MM.1S (cell line): ENCODE results near the gene CYSLTR2.

Experiments
- DNase-seq: peaks from one replicate; pipeline ENCODE4 v3.0.0-alpha.2; 2015
- H2AFZ ChIP-seq: fragments of 300-600 bp; sonication (generic); 2 replicates; pipeline ENCODE4 v1.6.0; 2016; ENCODE audit warnings: antibody characterized with exemption, low read length
- H3F3A ChIP-seq: fragments of 300-600 bp; sonication (generic); 2 replicates; pipeline ENCODE4 v1.6.1; 2016; ENCODE audit warnings: mild to moderate bottlenecking, antibody characterized with exemption, low read length, moderate library complexity, mixed read lengths; ENCODE audit not compliant: insufficient read depth
- H3K27ac ChIP-seq: fragments of 300-600 bp; sonication (generic); 2 replicates; pipeline ENCODE4 v1.5.1; 2016; ENCODE audit warnings: mild to moderate bottlenecking, low read length
- H3K27me3 ChIP-seq: fragments of 300-600 bp; sonication (generic); replicated peaks from 2 replicates; pipeline ENCODE4 v1.6.0; 2016; ENCODE audit warnings: low read length; ENCODE audit not compliant: insufficient read depth
- H3K36me3 ChIP-seq: fragments of 300-600 bp; sonication (generic); replicated peaks from 2 replicates; pipeline ENCODE4 v1.6.1; 2016; ENCODE audit warnings: mild to moderate bottlenecking, low read length, mixed read lengths; ENCODE audit not compliant: insufficient read depth
- H3K4me1 ChIP-seq: fragments of 300-600 bp; sonication (generic); 2 replicates; pipeline ENCODE4 v1.6.1; 2016; ENCODE audit warnings: low read length, mixed read lengths
- H3K4me2 ChIP-seq: fragments of 300-600 bp; sonication (generic); 2 replicates; pipeline ENCODE4 v1.6.0; 2016; ENCODE audit warnings: low read depth, low read length
- H3K4me3 ChIP-seq: fragments of 300-600 bp; sonication (generic); 2 replicates; pipeline ENCODE4 v1.5.1; 2016; ENCODE audit warnings: low read length, mixed read lengths
- H3K79me2 ChIP-seq: fragments of 300-600 bp; sonication (generic); 2 replicates; pipeline ENCODE4 v1.6.1; 2016; ENCODE audit warnings: mixed run types, low read length, mixed read lengths
- H3K9ac ChIP-seq: fragments of 300-600 bp; sonication (generic); 2 replicates; pipeline ENCODE4 v1.6.1; 2016; ENCODE audit warnings: low read length, mixed read lengths
- H3K9me2 ChIP-seq: fragments of 300-600 bp; sonication (generic); replicated peaks from 2 replicates; pipeline ENCODE4 v1.6.1; 2016; ENCODE audit warnings: mild to moderate bottlenecking, low read length, mixed read lengths; ENCODE audit not compliant: insufficient read depth
- H3K9me3 ChIP-seq: fragments of 300-600 bp; sonication (generic); replicated peaks from 2 replicates; pipeline ENCODE4 v1.6.1; 2016; ENCODE audit warnings: mild to moderate bottlenecking, low read length, mixed read lengths; ENCODE audit not compliant: insufficient read depth
- H4K20me1 ChIP-seq: fragments of 300-600 bp; sonication (generic); 2 replicates; pipeline ENCODE4 v1.6.1; 2016; ENCODE audit warnings: mild to moderate bottlenecking, low read length, moderate library complexity, mixed read lengths; ENCODE audit not compliant: insufficient read depth
- CTCF ChIP-seq: fragments of 300-600 bp; sonication (generic); IDR thresholded peaks from 2 replicates; pipeline ENCODE4 v1.5.1; 2016; ENCODE audit warnings: antibody characterized with exemption, low read length, mixed read lengths
- EZH2 ChIP-seq: fragments of 300-600 bp; sonication (generic); optimal IDR thresholded peaks from 2 replicates; pipeline ENCODE3; 2017; ENCODE audit warnings: low read depth, mild to moderate bottlenecking, antibody characterized with exemption, low read length, mixed read lengths
- EZH2phosphoT487 ChIP-seq: fragments of 300-600 bp; sonication (generic); IDR thresholded peaks from 2 replicates; pipeline ENCODE4 v1.6.1; 2018; ENCODE audit warnings: antibody characterized with exemption, low read length

Gene CYSLTR2

GRCh38 chr13:48728876-48729275 is 75.1 kb downstream of the CYSLTR2 start:
- Histone ChIP-seq H3K4me2 (no peak overlapping the region), H3K27me3 (no peaks in the 10 kb centered on the region), H3K36me3 (no peaks in the 10 kb centered on the region), H3F3A (no peaks in the 10 kb centered on the region), H4K20me1 (no peaks in the 10 kb centered on the region), H3K79me2 (no peaks in the 10 kb centered on the region), H3K9me3 (no peaks in the 10 kb centered on the region), H3K9ac (no peak overlapping the region), H2AFZ (no peak overlapping the region), H3K4me3 (no peak overlapping the region), H3K4me1 (no peaks in the 10 kb centered on the region), H3K9me2 (no peaks in the 10 kb centered on the region), H3K27ac (no peak overlapping the region)
- no peak for TF ChIP-seq CTCF
- no peak for TF ChIP-seq EZH2
- no peak for TF ChIP-seq EZH2phosphoT487
- DNase-seq, result no peak

- DNase-seq, result no peak
- no peaks in the 10 kb centered on the region for H3K27me3 ChIP-seq
- no peak overlapping the region for H3K4me2 ChIP-seq
- H3K27ac ChIP-seq, result no peak overlapping the region
- no peaks in the 10 kb centered on the region for H3K9me2 ChIP-seq
- H3K79me2 ChIP-seq, result no peaks in the 10 kb centered on the region
- H2AFZ ChIP-seq, result no peak overlapping the region
- H3K36me3 ChIP-seq, result no peaks in the 10 kb centered on the region
- H3K9ac ChIP-seq, result no peak overlapping the region
- H3K4me3 ChIP-seq, result no peak overlapping the region
- H3K4me1 ChIP-seq, result no peaks in the 10 kb centered on the region
- H3K9me3 ChIP-seq, result no peaks in the 10 kb centered on the region
- no peaks in the 10 kb centered on the region for H3F3A ChIP-seq
- H4K20me1 ChIP-seq, result no peaks in the 10 kb centered on the region
- TF ChIP-seq CTCF (no peak), EZH2phosphoT487 (no peak), EZH2 (no peak)
These were observed 76.1 kb downstream of the CYSLTR2 start for GRCh38 chr13:48729856-48730255.

- Histone ChIP-seq H3K9ac (no peak overlapping the region), H3K27me3 (no peaks in the 10 kb centered on the region), H3K79me2 (no peaks in the 10 kb centered on the region), H3K9me2 (no peaks in the 10 kb centered on the region), H3K4me3 (no peak overlapping the region), H4K20me1 (no peaks in the 10 kb centered on the region), H3K4me2 (no peak overlapping the region), H3F3A (no peaks in the 10 kb centered on the region), H2AFZ (no peak overlapping the region), H3K9me3 (no peaks in the 10 kb centered on the region), H3K27ac (no peak overlapping the region), H3K36me3 (no peaks in the 10 kb centered on the region), H3K4me1 (no peaks in the 10 kb centered on the region)
- DNase-seq, result no peak
- no peak for TF ChIP-seq EZH2
- TF ChIP-seq CTCF, result no peak
- no peak for TF ChIP-seq EZH2phosphoT487
These were observed 77.4 kb downstream of the CYSLTR2 start for GRCh38 chr13:48731001-48731658.
